Femur (tissue), 1 donor: ENCODE data around the gene KIF4A.
A peak's percentile ranks its signal among the peaks of the same experiment; 100 is the strongest.

ENCODE experiments used
- DNase-seq: peaks from one replicate; pipeline ENCODE4 v3.0.0-alpha.2; 2017

The KIF4A gene

GRCh38 chrX:70444946-70445656 is 155.2 kb downstream of the KIF4A start:
- no peak for DNase-seq

- DNase-seq = no peak
Observed at GRCh38 chrX:70445951-70446350, 156.0 kb downstream of the KIF4A start.

- DNase-seq = no peak
Observed at GRCh38 chrX:70446380-70447350, 156.8 kb downstream of the KIF4A start.

GRCh38 chrX:70449457-70449966 is 159.6 kb downstream of the KIF4A start:
- no peak for DNase-seq

GRCh38 chrX:70452143-70452733 is 162.3 kb downstream of the KIF4A start:
- DNase-seq = peak; percentile 67

GRCh38 chrX:70453024-70453618 is 163.2 kb downstream of the KIF4A start:
- DNase-seq = no peak

GRCh38 chrX:70454441-70455365 is 164.8 kb downstream of the KIF4A start:
- DNase-seq = peak; percentile 79

- no peak for DNase-seq
Observed at GRCh38 chrX:70455366-70456202, 165.7 kb downstream of the KIF4A start.

GRCh38 chrX:70456256-70456655 is 166.4 kb downstream of the KIF4A start:
- no peak for DNase-seq

GRCh38 chrX:70461026-70461425 is 171.1 kb downstream of the KIF4A start:
- DNase-seq = no peak

GRCh38 chrX:70464051-70464450 is 174.1 kb downstream of the KIF4A start:
- no peak for DNase-seq

GRCh38 chrX:70466968-70467367 is 177.1 kb downstream of the KIF4A start:
- DNase-seq = no peak

GRCh38 chrX:70468709-70469108 is 178.8 kb downstream of the KIF4A start:
- DNase-seq = no peak
